ENCODE results near the gene LGI4. TPM values are rescaled to one million over a fixed set of nuclear protein-coding genes. Genes with fewer than 3 reads are reported as not detected.

The LGI4 gene
- total RNA-seq, 1 experiment from 2014 or later: 3.2 TPM

GRCh38 chr19:35115177-35115951 lies 19.5 kb downstream of the LGI4 start, which contains the start of gene FXYD3:
Gene FXYD3, plus strand, starts transcription at chr19:35115823. Its CDS starts 3,554 bp downstream, at chr19:35119377.
- no peaks in the 10 kb centered on the region for H4K20me1 ChIP-seq (ENCODE audit: control insufficient read depth, insufficient read depth, insufficient read length)
- no peak within 1 kb of the TSS for H4K8ac ChIP-seq (replicated peaks; ENCODE audit: insufficient read length, low read depth, low read length)
- Mint-ChIP-seq H3K4me3 (peak within 1 kb of the TSS; percentile 62 to 74), H3K36me3 (ENCODE audit: insufficient read depth in 1 of 3, low read depth in 3 of 3) (no peaks in the 10 kb centered on the region; a peak in 1 of 7 replicates), H3K27me3 (ENCODE audit: low read depth) (peaks cover 10% of the 10 kb centered on the region), H3K4me1 (peaks cover 38 to 55% of the 10 kb centered on the region in 2 experiments), H3K27ac (no peak within 1 kb of the TSS; a peak in 2 of 7 replicates), H3K9me3 (no peaks in the 10 kb centered on the region)
- H4K91ac ChIP-seq (ENCODE audit: insufficient read length, low read depth, low read length): no peak within 1 kb of the TSS
- H2BK20ac ChIP-seq (ENCODE audit: low read depth, low read length, poor library complexity, severe bottlenecking): no peak within 1 kb of the TSS
- no peaks in the 10 kb centered on the region for H3K4me1 ChIP-seq (ENCODE audit: insufficient read depth, low read length)
- no peak within 1 kb of the TSS for H3K4ac ChIP-seq (ENCODE audit: low read depth, low read length)
- H3K27me3 ChIP-seq (ENCODE audit: insufficient read depth, low read length): no peaks in the 10 kb centered on the region
- H3K27ac ChIP-seq (ENCODE audit: insufficient read length, low read depth, low read length): no peak within 1 kb of the TSS
- H3K56ac ChIP-seq (ENCODE audit: insufficient read length, low read depth, low read length): no peak within 1 kb of the TSS
- H4K5ac ChIP-seq (ENCODE audit: insufficient read length, low read depth, low read length): no peak within 1 kb of the TSS
- no peak for TF ChIP-seq CTCF (conservative IDR thresholded peaks at IDR 0.05)
- WGBS (ENCODE audit: extremely low coverage, insufficient read length, low lambda C conversion rate): no CpG with 5 or more reads among the region's 14 CpGs
- H3K14ac ChIP-seq (ENCODE audit: insufficient read depth, low read length): no peak within 1 kb of the TSS
- peak within 1 kb of the TSS; percentile 25 for H3K4me2 ChIP-seq (ENCODE audit: insufficient read depth, insufficient read length, low read length)
- H3K18ac ChIP-seq (ENCODE audit: insufficient read length, low read depth, low read length): no peak within 1 kb of the TSS
- H2BK5ac ChIP-seq (ENCODE audit: insufficient read length, low read length): no peak within 1 kb of the TSS
- no peaks in the 10 kb centered on the region for H3K79me1 ChIP-seq (ENCODE audit: insufficient read depth, low read depth, low read length, poor library complexity, severe bottlenecking)
- H2AFZ ChIP-seq (ENCODE audit: low read length): no peak within 1 kb of the TSS
- H3K23ac ChIP-seq (ENCODE audit: insufficient read length, low read depth, low read length): no peak within 1 kb of the TSS
- no peak within 1 kb of the TSS for H2BK15ac ChIP-seq (ENCODE audit: low read depth, low read length)
- H3K23me2 ChIP-seq (ENCODE audit: insufficient read length, low read depth, low read length, poor library complexity, severe bottlenecking): no peaks in the 10 kb centered on the region
- H3K9ac ChIP-seq (ENCODE audit: extremely low read depth, insufficient read length, low read length): no peak within 1 kb of the TSS
- no peak for DNase-seq
- no peak within 1 kb of the TSS for H3T11ph ChIP-seq (ENCODE audit: low read length)
- no peak within 1 kb of the TSS for H2AK5ac ChIP-seq (ENCODE audit: insufficient read length, low read length)
- no peak within 1 kb of the TSS for H2BK12ac ChIP-seq (ENCODE audit: insufficient read length, low read depth, low read length)
- H2BK120ac ChIP-seq (ENCODE audit: low read depth, low read length, poor library complexity, severe bottlenecking): no peak within 1 kb of the TSS
- no peaks in the 10 kb centered on the region for H3K9me3 ChIP-seq (ENCODE audit: control insufficient read depth, low read depth, low read length)
- H3K79me2 ChIP-seq (ENCODE audit: insufficient read depth, low read length): no peaks in the 10 kb centered on the region
